COLO829 (cell line): ENCODE results near the gene TNRC6A.
"Not testable (repeated sequence)": the region's sequence is repeated elsewhere in the genome, so short reads cannot be mapped to it uniquely, and the experiment has no call there.

Experiments
- DNase-seq: peaks from one replicate; pipeline ENCODE4 v3.0.0; 2012; ENCODE audit warnings: low spot score

Gene TNRC6A

DNA sequence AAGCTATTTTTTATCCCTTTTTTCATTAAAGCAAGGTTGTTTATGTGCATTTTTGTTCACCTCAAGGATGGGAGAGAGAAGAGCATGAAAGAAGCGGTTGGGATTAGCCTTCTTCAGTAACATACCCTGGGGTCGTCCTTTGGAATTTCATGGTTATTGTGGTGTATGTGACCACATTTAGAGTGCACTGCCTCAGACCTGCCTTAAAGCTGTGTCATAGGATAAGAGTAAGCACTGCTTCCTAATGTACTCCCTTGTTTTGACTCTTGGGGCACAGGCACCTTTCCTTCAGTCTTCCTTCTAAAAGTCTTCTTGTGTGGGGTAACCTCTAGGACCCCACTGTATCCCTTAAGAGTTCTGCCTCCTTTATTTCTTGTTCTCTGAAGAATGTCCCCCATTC is 28.9 kb downstream of the TNRC6A start:
- no peak for DNase-seq

GRCh38 chr16:24759006-24759405 is 29.6 kb downstream of the TNRC6A start:
- no peak for DNase-seq

- no peak for DNase-seq
Observed at GRCh38 chr16:24761526-24761925, 32.1 kb downstream of the TNRC6A start.

- DNase-seq: no peak
Observed at GRCh38 chr16:24764916-24765315, 35.5 kb downstream of the TNRC6A start.

DNA sequence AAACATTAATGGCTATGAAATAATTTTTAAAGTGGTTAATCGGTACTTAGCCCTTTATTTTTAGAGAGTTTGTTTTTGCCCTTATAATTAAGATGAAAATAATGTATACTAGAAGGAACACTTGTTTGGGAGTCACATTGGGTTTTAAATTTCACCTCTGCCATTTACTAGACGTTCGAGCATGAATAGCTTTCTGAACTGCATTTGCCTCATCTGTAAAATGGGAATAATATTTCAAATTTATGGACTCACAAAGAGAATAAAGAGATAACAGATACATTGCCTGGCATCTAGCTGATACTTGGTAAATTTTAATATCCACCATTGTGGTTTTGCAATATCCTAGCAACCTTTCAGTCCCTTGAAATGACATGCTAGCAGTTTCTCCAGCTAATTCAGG is 36.6 kb downstream of the TNRC6A start:
- DNase-seq: no peak

DNA sequence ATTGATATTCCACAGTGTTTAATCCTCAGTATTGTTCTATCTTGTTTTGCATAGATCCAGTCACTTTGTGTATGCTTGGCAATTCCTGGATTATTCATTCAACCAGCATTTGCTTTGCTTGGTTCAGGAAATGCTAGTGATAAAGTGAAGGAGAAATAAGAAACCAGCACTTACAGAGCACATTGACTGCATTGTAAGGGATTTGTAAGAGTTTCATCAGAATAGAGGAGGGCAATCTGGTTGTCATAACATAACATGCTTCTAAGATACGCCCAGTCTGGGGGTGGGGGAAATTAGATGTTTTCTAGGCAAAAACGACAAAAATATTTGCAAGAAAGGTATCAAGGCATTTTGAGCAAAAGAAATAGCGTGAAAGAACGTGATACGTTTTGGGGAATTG is 40.4 kb downstream of the TNRC6A start:
- no peak for DNase-seq

- no peak for DNase-seq
Observed at GRCh38 chr16:24771132-24771778, 41.8 kb downstream of the TNRC6A start.

- no peak for DNase-seq
Observed at GRCh38 chr16:24771779-24772157, 42.3 kb downstream of the TNRC6A start.

- DNase-seq: no peak
Observed at GRCh38 chr16:24773771-24774427, 44.4 kb downstream of the TNRC6A start.

DNA sequence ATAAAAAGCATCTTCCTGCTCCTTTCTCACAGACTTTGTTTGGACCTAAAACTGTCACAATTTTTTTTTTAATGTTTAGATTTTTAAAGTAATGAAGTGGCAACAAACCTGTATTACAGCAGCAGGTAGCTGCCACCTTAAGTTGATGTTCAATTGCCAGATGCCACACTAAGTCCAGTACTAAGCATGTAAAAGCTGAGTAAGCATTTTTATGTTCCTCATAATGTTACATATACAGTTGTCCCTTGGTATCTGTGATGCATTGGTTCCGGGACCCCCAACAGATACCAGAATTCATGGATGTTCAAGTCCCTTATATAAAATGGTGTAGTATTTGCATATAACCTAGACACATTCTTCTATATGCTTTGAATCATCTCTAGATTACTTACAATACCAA is 45.1 kb downstream of the TNRC6A start:
- DNase-seq: no peak

DNA sequence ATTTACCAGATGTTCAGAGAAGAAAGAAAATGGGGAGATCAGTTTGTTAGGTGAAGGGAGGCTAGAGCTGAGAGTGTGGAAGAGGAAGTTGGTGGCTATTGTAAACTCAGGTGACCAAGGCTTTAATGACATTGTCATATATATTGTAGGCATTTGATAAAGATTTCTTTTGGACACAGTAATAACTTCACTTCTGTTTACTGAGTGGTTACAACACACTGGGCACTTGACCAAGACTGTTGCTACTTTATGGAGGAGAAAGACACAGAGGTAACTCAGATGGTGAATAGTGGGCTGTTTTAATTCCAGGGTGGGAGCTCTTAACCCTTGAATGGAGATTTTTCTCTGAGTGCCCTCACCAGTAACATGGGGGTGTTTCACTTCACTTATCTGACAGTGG is 46.0 kb downstream of the TNRC6A start:
- no peak for DNase-seq

- no peak for DNase-seq
Observed at GRCh38 chr16:24776501-24777220, 47.2 kb downstream of the TNRC6A start.

DNA sequence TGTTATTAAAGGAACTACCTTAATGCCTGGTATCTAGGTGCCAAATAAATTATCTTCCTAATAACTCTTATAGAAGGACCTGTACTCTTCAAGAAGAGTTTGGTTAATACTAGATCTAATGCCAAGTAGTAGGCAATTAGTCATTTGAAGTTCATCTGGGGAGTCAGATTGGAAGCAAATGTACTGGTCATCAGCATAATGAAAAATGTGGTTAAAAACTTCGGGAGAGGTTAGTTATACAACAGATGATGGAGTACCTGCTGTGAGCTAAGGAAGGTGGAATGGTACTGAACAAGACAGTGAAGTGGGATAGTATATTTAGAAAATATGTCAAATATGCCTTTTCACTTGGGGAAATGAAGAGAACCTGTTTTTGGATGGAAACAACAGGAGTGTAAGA is 49.2 kb downstream of the TNRC6A start:
- no peak for DNase-seq

DNA sequence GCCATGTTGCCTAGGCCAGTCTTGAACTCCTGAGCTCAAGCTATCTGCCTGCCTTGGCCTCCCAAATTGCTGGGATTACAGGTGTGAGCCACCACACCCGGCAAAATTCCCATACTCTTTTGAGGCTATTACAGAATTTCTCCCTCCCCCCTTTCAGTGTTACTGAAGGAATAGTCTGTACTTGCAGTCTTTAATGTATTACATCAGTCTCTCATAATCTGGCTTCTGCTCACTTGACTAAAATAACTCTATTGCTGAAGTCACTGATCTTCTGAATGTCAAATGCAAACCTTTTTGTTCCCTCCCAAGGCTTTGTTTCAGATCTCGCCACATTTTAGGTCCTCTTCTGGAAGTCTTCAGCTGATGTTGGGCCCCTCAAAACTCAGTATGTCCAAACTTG is 51.8 kb downstream of the TNRC6A start:
- no peak for DNase-seq

- no peak for DNase-seq
Observed at GRCh38 chr16:24784121-24784520, 54.7 kb downstream of the TNRC6A start.

DNA sequence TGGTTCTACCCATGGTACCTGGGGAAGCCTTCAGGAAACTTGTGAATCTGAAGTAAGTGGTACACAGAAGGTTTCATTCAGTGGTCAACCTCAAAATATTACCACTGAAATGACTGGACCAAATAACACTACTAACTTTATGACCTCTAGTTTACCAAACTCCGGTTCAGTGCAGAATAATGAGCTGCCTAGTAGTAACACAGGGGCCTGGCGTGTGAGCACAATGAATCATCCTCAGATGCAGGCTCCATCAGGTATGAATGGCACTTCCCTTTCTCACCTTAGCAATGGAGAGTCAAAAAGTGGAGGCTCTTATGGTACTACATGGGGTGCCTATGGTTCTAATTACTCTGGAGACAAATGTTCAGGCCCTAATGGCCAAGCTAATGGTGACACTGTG is 60.4 kb downstream of the TNRC6A start:
- DNase-seq: no peak

DNA sequence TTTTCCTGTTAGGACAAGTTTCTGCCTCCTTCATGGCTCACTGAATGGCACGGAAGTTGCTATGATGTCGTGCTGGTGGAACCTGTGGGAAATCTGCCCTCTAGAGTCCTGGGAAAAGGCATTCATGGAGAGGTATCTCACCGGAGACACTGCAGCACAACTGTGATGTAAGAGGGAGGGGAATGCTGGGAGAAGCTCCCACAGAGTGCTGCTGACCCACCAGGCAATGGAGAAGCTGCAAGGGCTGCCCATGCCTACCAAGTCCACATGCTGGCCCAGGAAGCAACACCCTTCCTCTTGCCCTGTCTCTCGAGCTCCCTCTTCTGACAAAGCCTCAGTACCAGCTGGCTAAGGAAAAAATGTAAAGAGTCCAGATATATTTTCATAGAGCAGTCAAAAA is 71.1 kb downstream of the TNRC6A start:
- DNase-seq: no peak

DNA sequence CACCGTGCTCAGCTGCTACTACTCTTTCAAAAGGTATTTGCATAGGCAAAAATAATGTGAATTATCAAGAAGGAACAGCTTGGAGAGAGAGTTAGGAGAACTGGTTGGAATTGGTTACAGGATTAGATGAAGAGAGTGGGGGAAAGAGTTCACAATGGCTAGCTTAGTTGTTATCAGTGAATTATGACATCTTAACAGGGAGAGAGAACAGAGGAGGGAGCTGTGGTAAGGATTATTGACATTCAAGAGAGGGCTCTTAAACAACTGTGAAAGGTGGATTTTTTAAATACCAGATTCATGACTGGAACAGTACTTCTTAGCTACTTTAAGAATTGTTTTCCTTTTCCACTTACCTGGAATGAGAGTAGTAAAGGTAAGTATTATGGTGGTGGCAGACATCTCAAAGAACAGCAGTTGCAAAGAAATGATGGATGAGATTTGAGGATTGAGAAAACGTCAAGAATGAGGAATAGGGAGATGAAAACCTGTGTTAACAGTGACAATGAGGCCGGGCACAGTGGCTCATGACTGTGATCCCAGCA is 72.4 kb downstream of the TNRC6A start:
- no peak for DNase-seq

GRCh38 chr16:24805484-24805883 is 76.0 kb downstream of the TNRC6A start:
- DNase-seq: no peak

- DNase-seq: no peak
Observed at GRCh38 chr16:24807301-24807700, 77.8 kb downstream of the TNRC6A start.

- DNase-seq: no peak
Observed at GRCh38 chr16:24810951-24811843, 81.7 kb downstream of the TNRC6A start.

DNA sequence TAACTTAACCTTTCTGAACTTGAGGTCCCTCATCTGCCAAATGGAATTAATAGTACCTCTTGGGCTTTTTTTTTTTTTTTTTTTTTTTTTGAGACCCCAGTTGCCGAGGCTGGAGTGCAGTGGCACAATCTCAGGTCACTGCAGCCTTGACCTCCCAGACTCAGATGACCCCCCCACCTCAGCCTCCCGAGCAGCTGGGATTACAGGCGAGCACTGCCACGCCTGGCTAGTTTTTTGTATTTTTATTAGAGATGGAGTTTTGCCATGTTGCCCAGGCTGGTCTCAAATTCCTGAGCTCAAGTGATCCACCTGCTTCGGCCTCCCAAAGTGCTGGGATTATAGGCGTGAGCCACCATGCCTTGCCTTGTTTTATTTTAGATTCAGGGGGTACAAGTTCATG is 83.4 kb downstream of the TNRC6A start:
- not testable (repeated sequence) for DNase-seq
